ENCODE measurements around the gene PDE5A.
"Not testable (repeated sequence)": the region's sequence is repeated elsewhere in the genome, so short reads cannot be mapped to it uniquely, and the experiment has no call there.

Gene PDE5A

DNA sequence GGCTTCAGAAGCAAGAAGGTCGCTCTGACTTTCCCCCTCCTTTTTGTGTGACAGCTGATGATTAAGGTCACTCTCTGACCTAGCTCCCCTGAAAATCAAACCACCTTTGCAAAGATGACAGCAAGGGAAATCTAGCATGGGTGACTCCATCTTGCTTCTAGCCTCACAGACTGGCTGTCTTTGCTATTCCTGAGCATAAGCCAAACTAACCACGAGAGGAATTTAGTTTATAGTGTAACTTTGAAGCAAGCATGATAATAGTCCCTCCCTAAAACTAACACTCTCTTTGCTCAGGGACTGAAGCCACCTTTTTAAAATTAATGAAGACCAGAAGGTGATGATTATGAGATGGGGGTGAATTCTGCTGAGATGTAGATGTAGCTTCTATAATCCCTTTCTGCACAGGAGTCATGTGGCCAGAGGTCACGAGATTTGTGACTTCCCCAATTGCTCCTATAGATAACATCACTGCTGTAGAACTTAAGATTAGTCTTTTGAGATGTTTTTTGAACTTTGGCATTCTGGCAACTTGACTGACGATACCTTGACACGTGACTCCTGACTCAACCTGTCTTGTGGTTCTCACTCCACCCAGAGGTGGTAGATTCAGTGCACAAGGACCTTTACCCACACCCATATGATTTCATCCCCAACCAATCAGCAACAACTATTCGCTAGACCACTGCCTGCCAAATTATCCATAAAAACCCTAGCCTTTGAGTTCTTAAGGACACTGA, 14.9 kb upstream of the PDE5A start:
- ATAC-seq: peak in 1 of 2 donors; percentile 44

GRCh38 chr4:119641765-119642164, 13.2 kb upstream of the PDE5A start:
- ATAC-seq: no peak

- ATAC-seq: no peak
These were observed 9.8 kb upstream of the PDE5A start for GRCh38 chr4:119638359-119638758.

DNA sequence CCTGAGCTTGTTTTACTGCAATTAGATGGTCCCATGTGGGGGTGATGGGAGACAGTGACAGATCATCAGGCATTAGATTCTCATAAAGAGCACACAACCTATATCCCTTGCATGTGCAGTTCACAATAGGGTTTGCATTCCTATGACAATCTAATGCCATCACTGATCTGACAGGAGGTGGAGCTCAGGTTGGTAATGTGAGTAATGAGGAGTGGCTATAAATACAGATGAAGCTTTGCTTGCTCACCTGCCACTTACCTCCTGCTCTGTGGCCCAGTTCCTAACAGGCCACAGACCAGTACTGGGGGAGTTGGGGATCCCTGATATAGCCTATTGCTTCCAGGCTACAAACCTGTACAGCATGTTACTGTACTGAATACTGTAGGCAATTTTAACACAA, 8.2 kb upstream of the PDE5A start:
- ATAC-seq: not testable (repeated sequence)

GRCh38 chr4:119632216-119632615, 3.6 kb upstream of the PDE5A start:
- ATAC-seq: no peak

DNA sequence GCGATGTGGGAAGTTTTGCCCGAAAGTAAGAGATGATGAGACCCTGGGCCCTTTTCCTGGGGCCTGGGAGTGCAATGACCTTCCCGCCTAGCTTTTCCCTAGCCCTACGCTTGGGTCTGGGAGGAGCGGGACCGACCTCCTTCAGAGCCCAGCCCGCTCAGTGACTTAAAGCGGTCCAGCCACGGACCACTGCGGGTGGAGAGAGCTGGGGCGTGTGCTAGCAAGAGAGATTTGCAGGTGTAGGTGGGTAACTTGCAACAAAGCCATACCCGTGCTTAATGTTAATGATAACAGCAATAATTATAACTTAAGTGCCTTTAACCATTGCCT, 503 bp upstream of the PDE5A start:
- ATAC-seq: peak; percentile 12 to 35

DNA sequence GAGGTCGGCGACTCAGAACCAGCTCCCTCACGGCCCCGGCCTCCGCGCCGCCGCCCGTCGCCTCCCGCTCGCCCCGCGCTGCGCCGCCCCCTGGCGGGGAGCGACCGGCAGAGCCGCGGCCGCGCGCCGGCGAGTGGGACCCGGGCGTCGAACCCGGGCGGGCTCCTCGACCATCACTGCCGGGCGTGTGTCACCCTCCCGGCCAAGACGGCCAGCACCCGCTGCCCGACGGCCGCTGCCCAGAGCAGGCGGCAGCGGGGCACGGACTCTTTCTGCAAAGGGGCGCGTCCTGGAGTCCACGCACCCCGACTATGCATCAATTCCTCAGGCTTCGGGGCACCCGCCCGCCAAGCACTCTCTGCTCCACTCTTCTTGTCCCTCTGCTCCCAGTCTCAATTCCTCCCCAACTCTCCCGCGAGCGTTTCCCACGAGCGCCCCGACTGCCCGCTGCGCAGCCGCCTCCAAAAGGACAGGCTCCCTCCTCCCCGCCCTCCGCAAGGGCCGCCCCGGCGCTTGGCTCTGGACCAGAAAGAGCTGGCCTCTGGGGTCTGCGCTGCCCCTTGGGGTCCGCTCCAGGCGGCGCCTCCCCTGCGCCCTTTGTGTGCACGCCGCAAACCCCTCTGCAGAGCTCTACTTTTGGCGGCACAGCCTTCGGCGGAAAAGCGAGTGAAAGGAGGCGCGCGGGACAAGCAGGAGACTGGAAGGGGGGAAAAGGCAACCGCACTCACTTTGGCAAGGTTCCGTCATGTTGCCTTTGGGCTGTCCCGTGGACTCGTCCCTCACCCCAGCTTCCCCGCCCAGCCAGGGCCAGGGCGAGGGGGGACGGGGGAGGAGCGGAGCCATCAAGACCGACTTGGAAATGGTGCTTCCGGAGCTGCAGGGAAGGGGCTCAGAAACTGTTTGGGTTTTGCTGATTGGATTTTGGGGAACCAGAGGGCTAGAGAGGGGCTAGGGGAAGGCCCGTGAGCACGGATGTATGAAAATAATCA, 1.0 kb downstream of the PDE5A start:
- peak; percentile 52 to 68 for ATAC-seq

- ATAC-seq: no peak
These were observed 1.7 kb downstream of the PDE5A start for GRCh38 chr4:119626943-119627266.

- no peak for ATAC-seq
These were observed 2.2 kb downstream of the PDE5A start for GRCh38 chr4:119626420-119626819.

DNA sequence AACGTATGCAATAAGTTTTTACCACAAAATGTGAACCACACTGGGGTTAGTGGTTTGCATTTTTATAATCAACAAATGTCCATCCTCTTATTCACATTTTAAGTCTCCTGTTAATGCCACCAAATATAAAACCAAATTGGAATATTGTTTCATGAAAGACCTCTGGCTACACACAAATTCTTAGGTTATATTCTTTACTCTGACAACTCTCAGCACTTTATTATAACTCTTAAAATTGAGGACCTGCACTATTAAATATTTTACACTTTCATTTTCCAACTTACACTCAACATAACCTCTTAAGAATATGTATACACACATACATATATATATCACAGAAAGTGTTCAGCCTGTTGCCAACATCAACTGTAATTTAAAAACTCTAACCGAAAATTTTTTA, 2.8 kb downstream of the PDE5A start:
- no peak for ATAC-seq

- ATAC-seq: no peak
These were observed 4.2 kb downstream of the PDE5A start for GRCh38 chr4:119624356-119624755.

- ATAC-seq: no peak
These were observed 5.6 kb downstream of the PDE5A start for GRCh38 chr4:119623025-119623424.

DNA sequence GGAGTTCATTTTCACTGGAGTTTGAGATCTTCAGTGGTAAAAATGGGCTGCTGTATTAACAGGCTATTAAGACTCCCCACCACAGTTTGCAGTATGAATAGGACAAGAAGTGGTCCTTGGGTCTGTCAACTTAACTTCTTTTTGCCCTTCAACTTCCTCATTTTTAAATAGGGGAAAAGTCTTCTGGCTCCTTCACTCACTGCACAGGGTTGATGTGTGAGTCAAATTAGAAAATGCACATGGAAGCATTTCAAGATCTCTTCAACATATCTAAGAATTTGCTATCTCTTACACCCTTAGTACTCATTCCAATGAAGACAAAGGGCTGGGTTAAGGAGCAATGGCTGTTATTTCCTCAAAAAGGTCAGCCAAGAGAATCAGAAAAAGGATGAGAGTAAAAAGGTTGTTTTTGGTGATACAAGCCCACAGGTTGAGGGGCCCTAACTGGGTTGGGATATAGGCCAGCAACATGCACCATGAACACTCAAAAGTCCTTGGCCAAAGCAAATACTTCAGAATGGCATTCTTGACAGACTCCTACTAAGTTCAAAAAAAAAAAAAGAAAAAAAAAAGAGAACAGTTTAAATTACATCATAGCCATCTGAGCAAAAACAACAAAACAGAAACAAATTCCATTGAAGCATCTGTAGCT, 13.4 kb downstream of the PDE5A start:
- no peak for ATAC-seq

- ATAC-seq: no peak
These were observed 24.3 kb downstream of the PDE5A start for GRCh38 chr4:119604266-119604665.

GRCh38 chr4:119602366-119602765, 26.2 kb downstream of the PDE5A start:
- ATAC-seq: no peak

DNA sequence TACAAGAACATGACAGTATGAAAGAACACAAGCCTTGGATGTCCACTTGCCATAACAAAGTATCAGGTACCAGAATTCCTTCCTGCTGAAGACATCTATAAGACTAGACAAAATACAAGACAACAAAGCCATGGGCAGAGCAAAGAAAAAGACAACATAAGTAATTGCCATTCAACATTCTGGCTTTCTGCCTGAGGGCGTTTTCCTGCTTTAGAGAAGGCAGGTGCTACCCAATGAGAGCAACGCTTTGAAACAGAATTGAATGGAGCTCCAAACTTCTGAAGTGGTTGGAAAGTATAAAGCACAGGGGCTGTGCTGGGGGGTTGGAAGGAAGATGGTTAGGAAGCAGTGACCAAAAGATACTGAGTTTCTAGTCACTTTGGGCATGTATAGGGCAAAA, 30.1 kb downstream of the PDE5A start:
- no peak for ATAC-seq

GRCh38 chr4:119597377-119597776, 31.2 kb downstream of the PDE5A start:
- ATAC-seq: no peak

GRCh38 chr4:119593698-119594097, 34.9 kb downstream of the PDE5A start:
- no peak for ATAC-seq

DNA sequence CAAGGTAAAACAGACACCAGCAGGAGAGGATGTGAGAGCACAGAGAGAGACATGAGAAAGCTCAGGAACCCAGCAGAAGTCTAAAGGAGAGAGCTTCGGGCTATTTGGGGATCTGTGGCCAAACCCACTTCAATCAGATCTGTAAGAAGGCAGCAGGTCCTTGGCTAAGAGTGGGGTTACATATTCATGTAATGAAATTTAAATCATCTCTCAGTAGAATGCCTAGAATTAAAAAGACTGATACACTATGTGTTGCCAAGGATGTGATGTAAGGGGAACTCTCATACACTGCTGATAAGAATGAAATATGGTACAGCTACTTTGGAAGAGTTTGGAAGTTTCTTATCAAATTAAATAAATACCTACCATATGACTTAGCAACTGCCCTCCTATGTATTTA, 35.8 kb downstream of the PDE5A start:
- ATAC-seq: no peak

- ATAC-seq: no peak
These were observed 39.4 kb downstream of the PDE5A start for GRCh38 chr4:119589165-119589564.

GRCh38 chr4:119587796-119588195, 40.8 kb downstream of the PDE5A start:
- no peak for ATAC-seq

DNA sequence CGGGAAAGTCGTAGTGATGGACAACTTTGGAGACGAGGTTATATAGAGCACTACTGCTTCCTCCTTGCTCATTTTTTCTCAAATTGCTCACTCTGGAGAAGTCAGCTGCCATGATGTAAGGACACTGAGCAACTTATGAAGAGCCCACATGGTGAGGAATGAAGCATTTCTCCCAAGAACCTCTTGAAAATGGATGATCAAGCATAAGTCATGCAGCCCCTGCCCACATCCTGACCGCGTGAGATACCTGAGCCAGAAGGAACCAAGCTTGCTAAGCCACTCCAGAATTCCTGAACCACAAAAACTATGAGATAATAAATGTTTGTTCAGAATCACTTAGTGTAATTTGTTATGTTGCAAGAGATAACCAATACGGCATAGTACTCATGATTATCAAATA, 42.8 kb downstream of the PDE5A start:
- no peak for ATAC-seq

DNA sequence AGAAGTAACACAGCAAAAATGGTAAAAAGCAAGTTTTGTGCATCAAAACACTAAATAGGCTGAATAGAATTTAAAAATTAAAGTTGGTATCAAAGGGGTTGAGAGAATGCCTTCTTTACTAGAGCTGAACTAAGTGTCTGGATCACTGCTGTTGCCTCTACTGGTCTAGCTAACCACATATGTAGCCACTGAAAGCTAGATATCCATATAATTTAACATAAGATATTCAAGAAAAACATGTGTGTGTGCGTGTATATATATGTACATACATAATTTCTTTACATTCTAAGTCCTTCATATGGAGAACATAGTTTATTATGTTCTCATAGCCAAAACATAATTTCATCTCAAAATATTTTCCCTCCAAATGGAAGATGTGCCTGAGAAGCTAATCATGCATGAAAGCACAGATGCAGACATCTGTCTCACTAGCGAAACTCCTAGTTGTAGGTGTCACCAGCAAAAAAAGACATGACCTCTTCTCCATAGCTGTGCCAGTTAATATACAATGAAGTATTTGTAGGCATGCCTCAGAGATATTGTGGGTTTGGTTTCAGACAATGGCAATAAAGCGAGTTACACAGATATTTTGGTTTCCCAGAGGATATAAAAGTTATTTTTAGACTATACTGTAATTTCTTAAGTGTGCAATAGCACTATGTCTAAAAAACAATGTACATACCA, 47.3 kb downstream of the PDE5A start:
- no peak for ATAC-seq
